ENCODE results near the gene CLSTN2.

CLSTN2 gene

DNA sequence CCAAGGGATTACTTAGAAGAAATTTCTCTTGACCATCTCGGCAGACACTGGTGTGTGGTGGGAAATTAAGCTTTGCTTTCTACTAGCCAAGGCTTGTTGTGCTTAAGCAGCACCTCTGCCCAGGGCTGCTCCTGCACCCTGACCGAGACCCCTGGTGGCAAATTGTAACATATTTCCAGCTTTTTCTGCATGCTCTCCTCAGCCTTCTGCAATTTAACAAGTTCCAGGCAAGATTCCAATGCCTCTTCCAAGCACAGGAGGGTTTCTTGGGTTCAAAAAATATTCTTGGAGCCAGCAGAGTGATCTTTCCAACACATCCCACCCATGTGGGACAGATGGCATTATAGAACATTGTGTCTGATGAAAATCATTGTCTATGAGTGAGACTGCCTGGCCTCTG, 210.5 kb downstream of the CLSTN2 start:
- in situ Hi-C loops (cut with HindIII; ENCODE audit: low sequenced_read_pairs) = no loop called here

DNA sequence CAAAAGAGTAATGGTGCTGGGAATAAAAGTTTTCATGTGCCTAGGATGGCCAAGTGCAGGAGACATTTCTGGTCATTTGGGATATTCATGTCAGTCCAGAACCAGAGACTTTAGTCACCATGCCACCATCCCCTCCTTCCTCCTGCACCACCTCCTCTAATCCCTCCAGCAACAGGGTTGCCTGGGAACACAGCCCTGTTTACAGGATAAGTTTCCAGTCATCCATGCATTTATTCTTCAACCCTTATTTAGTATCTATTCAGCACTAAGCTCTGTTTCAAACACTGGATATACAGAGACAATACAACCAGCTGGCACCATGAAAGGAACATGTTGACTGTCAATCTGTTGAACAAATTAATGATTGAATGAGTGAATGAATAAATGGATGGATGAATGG, 211.7 kb downstream of the CLSTN2 start:
- in situ Hi-C loops (cut with HindIII; ENCODE audit: low sequenced_read_pairs) = no loop called here

DNA sequence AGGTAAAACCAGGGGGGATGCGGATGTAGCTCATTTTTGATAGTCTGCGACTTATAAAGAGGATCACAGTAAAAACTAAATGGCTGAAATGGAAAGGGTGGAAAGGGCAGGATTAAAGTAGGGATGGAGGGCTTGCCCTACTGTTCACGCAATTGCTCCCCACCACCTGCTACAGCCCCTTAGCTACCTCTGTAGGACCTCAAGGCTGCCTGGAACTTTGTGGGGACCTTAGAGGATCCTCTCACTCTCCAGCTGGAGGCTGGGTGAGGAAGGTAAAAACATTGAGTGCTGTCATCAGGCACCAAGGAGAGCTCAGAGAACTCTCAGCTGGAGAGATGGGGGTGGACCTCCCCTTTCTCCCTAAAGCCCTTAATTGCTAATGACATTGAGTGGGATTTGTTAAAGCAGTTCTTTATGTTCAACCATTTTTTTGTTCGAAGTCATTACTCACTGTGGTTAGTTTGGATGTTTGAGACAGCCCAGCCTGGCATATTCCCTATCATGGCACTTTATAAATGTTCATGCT, 213.0 kb downstream of the CLSTN2 start:
- in situ Hi-C loops (cut with HindIII; ENCODE audit: low sequenced_read_pairs) = no loop called here

DNA sequence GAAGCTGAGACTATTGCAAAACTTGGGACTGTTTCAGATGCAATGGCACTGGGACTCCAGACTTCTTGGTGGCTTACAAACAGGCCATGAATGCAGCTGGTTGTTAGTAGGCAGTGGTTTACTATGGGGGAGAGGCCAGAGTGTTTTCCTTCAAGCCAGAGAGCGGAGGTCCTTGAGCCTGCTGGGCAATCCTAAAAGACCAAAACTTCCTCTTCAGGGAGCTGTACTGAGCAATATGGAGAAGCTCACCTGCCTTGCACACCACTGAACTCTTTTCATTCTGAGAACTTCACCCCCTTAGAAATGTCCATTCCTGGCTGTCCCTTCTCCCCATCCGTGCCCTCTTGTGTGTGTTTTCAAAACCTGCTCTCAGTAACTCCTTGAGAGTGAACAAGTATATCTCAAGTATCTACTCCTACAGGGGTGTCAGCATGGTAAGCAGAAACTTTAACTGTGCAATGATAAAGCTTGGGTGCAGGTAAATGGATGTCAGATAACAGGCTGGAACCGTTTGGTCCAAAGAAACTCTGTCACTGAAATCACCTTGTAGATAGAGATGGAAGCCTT, 213.9 kb downstream of the CLSTN2 start:
- in situ Hi-C loops (cut with HindIII; ENCODE audit: low sequenced_read_pairs) = no loop called here

DNA sequence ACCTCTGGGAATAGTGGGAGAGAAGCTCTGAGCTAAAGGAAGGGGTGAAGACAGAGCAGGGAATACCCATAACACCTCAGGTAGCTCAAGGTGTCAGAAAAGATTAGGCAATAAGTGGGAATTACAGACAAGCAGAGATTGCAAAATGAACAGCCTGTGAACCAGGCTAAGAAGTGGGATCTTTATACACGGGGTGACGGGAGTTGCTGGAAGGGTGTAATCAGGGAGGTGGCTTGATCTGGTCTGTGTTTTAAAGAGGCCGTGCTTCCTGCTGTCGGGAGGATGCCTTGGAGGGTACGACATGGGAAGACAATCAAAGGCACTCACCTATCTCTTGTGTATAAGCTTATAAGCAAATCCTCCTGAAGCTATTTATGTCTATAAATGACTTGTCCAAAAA, 216.3 kb downstream of the CLSTN2 start:
- in situ Hi-C loops (cut with HindIII; ENCODE audit: low sequenced_read_pairs) = no loop called here

DNA sequence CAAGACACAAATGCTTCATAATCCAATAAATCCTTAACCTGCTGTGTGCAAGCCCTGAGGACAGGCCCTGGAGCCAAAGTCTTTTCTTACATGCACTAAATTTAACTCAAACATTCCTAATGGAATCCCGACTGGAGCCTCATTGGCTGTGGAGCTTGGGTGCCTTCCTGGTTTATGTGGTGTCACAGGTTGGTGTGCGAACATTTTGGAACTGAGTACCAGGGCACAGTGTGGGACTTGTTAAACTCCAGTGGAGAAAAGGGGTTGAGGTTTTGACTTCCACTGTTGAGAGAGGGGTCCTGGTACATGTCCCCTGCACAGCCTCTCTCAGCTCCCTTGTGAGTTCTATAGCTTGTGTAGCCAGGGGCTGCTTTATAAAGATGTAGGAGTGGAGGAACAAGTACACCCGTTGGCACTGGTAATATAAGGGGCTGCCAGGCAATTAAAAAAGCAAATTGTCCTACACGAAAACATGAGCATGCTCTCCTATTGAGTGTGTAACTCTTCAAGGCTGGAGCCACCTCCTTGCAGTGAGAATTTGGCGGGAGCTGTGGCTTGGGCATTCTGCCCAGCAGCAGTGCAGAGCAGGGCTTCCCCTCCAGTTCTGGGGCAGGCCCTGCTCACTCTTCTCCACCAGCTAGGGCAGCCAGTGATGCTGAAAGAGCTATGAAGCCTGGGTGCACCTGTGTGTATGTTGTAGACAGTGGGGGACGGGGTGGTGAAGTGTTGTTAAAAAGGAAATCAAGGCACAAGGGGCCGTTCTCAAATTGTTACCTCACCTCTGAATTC, 218.1 kb downstream of the CLSTN2 start:
- in situ Hi-C loops (cut with HindIII; ENCODE audit: low sequenced_read_pairs) = no loop called here

DNA sequence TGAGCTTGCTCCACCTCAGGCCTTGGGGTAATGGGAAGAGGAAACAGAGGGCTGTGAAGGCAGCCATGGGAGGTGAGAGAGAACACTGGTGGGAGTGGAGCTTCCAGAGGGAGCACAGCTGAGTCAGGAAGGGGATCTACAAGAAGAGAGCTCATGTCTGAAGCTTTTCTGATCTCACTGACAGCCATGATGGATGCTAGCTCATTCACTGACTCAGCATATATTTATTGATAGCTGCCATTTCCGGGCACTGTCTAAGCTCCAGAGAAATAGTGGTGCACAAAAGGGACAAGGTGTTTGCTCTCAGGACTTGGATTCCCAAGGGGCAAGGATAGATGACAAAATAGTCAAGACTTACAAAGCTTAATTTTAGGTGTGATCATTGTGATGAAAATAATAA, 218.8 kb downstream of the CLSTN2 start:
- in situ Hi-C loops (cut with HindIII; ENCODE audit: low sequenced_read_pairs) = no loop called here

DNA sequence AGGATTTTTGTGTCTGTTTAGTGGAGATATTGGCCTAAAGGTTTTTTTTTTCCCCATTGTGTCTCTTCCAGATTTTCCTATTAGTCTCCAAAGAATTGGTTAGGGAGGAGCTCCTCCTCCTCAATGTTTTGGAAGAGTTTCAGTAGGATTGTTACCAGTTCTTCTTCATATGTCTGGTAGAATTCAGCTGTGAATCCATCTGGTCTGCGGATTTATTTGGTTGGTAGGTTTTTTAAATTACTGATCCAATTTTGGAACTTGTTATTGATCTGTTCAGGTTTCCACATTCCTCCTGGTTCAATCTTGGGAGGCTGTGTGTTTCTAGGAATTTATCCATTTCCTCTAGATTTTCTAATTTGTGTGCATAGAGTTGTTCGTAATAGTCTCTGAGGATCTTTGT, 222.2 kb downstream of the CLSTN2 start:
- in situ Hi-C loops (cut with HindIII; ENCODE audit: low sequenced_read_pairs) = no loop called here

DNA sequence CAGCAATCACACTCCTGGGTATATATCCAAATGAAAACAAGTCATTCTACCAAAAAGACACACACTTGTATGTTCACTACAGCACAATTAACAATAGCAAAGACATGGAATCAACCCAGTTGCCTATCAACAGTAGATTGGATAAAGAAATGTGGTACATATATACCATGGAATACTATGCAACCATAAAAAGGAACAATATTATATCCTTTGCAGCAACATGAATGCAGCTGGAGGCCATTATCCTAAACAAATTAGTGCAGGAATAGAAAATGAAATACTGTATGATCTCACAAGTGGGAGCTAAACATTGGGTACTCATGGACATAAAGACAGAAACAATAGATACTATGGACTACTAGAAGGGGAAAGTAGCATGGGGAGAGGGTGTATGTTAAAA, 224.7 kb downstream of the CLSTN2 start:
- in situ Hi-C loops (cut with HindIII; ENCODE audit: low sequenced_read_pairs) = no loop called here

DNA sequence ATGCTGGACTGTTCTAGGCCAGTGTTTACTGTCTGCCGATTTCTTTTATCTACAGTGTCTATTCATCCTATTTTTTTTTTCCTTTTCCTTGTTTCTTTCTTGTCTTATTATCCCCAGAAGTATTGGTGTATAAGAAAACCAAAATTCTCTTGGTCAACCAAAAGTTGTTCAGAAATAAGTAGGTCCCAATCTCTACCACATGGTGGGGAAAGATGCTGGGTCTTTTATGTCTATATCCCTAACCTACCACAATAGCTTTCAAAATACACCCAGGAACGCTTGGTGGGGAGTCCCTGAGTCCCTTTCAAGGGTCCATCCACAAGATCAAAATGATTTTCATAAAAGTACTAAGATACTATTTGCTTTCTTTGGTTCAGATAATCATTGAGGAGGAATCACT, 225.6 kb downstream of the CLSTN2 start:
- in situ Hi-C loops (cut with HindIII; ENCODE audit: low sequenced_read_pairs) = no loop called here

DNA sequence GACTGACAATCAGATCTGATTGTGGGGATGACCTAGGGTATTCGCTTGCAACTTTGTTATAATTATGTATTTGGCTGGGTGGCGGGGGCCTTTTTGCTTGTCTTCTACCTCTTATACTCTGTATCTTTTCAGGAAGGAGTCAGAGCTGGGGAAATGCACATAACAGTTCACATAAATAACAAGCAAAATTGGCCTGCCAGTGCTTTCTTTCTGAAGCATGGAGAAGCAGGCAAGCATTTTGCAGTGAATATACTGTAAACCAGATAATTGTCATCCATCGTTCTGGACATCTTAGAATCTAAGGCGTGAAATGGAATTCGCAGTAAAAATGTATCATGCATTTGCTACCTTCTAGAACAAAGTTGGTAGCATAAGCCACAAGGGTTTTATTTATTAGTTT, 227.6 kb downstream of the CLSTN2 start:
- in situ Hi-C loops (cut with HindIII; ENCODE audit: low sequenced_read_pairs) = no loop called here

DNA sequence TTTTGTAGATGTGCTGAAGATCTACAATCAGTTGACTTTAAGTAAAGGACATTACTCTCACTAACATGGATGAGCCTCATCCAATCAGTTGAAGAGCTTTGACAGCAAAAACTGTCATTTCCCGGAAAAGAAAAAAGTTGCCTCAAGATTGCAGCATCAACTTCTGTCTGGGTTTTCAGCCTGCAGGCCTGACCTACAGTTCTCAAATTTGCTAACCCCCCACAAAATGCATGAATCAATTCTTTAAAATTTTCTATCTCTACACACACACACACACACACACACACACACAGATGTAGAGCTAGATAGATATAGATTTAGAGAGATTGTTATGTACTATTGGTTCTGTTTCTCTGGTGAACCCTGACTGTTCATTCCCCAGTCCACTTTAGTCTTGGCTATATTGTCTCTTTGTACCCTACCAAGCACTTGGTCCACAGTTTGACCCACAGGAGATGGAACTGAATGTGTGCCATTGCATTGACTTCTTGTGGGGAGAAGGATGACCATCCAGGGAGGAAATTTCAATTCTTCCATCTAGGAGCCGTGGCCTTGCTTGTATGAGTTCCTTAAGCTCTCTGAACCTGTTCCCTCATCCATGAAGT, 228.3 kb downstream of the CLSTN2 start:
- in situ Hi-C loops (cut with HindIII; ENCODE audit: low sequenced_read_pairs) = no loop called here

DNA sequence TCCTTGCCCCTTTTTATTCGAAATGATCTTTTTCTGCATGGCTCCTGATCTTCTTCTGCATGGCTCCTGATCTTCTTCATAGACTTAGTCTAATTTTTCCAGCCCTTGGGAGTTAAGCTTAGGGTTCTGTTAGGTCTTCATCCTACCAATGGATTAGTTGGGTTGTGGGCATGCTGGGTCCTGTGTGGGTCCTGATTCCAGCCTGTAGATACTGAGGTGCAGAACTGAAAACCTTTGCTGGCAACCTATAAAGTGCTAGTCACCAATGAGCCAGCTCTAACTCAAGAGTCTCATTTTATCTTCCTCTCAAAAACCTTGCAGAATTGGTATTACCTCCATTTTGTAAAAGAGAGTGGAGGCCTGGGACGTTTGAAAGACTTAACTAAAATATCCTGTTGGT, 229.2 kb downstream of the CLSTN2 start:
- in situ Hi-C loops (cut with HindIII; ENCODE audit: low sequenced_read_pairs) = no loop called here

DNA sequence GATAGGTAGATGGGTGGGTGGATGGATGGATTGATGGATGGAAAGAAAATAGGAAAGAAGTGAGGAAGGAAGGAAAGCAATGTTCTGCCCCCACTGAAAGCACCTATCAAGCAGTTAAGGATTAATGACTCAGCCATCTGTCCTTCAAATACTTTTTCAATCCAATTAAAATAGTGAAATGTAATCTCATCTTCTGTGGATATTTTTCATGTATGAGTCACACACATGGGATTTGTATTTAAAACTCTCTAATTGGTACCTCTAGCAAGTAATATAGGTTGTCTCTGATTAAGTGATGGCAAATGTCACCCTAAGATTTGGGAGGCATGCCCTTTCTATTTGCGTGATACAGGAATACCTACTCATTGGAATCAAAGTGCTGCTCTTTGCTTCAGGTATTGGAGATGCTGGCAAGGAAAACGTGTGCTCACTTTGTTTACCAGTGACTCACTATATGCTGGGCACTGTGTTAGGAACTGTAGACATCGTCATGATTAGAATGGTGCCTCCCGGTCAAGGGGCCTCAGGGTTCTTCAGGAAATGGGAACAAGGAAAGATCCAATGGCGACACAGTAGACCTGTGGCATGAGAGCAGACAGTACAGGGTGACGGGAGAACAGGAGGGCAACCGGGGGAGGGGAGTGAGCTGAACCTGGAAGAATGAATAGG, 230.1 kb downstream of the CLSTN2 start:
- in situ Hi-C loops (cut with HindIII; ENCODE audit: low sequenced_read_pairs) = no loop called here

DNA sequence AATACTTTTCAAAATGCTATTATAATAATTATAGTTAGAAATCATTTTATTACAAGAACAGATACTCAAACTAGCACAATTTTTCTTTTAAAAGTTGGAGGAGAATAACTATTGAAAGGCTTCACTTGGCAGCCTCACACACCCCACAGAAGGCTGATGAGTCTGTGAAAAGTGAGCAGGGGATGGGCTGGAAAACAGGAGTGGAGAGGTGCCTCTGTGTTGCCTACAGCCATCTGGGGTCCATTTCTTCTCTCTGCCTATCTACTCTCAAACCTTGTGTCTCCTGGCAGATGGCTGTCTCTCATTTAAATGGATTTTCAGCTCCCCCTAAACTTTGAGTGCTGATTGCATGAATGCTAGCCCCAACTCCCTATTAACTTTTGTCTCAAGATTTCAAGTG, 230.8 kb downstream of the CLSTN2 start:
- in situ Hi-C loops (cut with HindIII; ENCODE audit: low sequenced_read_pairs) = no loop called here

DNA sequence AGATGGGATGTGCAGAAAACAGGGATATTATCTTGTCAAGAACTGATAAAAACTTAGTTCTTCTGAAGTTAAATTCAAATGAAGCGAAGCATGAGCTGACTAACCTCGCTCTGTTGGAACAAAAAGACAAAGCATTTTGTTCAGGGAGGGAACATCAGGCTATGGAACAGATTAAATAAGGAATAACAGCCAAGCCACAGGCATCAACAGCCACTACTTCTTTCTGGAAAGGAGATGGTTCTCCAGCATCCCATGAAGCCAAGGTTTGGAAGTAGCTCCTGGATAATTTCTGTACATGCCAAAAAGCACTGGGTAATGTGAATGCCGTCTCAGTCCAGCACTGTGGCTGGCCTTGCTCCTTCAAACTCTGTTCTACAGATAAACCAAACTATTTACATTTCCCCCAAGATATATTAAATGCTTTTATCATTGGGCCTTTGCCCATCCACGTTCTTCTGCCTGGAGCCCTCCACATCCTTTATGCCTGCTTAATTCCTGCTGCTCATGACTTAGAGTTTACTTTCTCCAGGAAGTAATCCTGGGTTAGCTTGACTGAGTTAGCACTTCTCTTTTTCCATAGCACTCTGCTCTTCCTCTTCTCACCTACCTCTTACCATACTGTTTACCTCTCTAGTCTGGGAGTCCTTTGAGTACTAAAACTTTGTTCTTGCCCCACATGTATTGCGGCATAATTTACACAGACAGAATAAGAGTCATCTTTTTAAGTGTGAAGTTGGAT, 232.0 kb downstream of the CLSTN2 start:
- in situ Hi-C loops (cut with HindIII; ENCODE audit: low sequenced_read_pairs) = no loop called here

DNA sequence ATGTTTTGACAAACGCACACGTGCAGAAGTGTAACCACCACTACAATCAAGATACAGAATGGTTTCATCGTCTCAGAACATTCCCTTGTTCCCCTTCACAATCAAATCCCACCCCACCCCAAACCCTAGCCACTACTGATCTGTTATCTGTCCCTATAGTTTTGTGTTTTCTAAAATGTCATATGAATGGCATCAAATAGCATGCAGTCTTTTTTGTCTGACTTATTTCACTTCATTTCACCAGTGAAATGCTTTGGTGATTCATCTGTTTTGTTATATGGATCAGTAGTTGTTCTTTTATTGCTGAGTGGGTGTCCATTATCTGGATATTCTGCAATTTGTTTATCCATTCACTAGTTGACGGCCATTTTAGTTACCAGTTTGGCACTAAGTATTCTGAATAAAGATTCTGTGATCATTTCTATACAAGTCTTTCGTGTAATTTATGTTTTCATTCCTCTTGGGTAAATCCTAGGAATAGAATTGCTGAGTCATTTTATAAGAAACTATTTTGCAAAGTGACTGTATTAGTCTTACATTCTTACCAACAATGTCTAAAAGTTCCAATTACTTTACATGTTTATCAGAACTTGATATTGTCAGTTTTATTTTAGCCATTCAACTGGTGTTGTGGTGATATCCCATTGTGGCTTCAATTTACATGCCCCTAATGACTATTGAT, 232.8 kb downstream of the CLSTN2 start:
- in situ Hi-C loops (cut with HindIII; ENCODE audit: low sequenced_read_pairs) = no loop called here

DNA sequence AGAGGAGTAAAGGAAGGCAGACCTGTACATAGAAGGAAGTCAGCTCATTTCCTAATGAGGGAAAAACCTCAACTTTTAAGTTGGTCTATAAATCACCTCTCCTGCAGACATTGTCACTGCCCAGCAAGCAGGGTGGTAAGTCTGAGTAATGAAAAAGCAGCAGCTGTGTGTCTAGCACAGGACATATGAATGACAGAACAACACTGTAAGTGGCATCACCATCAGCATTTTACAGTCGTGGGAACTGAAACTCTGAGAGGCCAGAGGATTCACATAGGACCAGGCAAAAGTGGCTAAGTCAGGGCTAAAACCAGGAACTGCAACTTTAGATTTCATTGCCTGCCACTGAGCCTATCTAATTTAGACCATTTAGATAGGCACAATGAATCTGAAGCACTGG, 235.6 kb downstream of the CLSTN2 start:
- in situ Hi-C loops (cut with HindIII; ENCODE audit: low sequenced_read_pairs) = no loop called here

DNA sequence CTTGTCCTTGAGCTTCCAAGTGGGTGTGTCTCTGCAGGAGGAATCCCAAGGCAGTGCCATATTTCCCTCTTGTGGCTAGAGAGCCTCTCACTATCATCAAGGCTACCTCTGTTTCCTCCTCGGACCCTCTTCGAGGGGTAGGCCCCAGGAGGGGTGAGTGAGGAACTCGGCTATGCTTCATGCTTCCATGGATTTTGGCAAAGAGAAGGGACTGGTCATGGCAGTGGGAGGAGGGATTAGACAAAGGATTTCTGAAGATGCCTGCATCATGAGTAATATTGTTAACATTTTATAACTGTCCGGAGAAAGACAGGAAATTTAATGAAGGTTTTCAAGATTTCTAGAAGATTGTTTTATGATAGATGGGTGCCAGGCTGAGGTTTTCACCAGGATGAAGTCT, 241.5 kb downstream of the CLSTN2 start:
- in situ Hi-C loops (cut with HindIII; ENCODE audit: low sequenced_read_pairs) = no loop called here

DNA sequence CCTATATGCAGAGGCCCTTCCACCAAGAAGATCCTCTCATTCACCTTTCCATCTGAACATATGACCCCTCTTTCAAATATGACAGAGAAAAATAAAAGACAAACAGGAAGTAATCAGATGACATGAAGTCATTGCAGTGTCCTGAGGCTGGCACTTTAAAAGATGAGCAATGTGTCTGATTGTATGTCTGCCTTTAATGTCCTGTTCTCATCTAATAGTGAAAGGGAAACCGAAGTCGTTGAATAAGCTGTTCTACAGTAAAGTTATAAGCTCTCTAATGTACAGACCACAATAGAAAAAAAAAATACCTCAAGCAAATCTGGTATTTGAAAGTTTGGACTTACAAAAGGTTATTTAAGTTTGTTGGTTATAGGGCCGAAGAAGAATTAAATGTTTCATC, 243.0 kb downstream of the CLSTN2 start:
- in situ Hi-C loops (cut with HindIII; ENCODE audit: low sequenced_read_pairs) = no loop called here

All from DLD1 (cell line).